NCI-H524 treated with DMSO at 0.1 percent for 48 hours (cell line): ENCODE data around the gene FLT4.
"Not testable (repeated sequence)": the region's sequence is repeated elsewhere in the genome, so short reads cannot be mapped to it uniquely, and the experiment has no call there.

ENCODE experiments used
- DNase-seq: peaks from one replicate; lab custom pipeline; 2025; lab: John Stamatoyannopoulos, UW

FLT4 gene

GRCh38 chr5:180649297-180650039 lies at the start of gene FLT4:
TSS of gene FLT4 (minus strand) at chr5:180649600. CDS start at chr5:180649545, 55 bp downstream.
- no peak for DNase-seq

GRCh38 chr5:180699042-180699441 lies 49.6 kb upstream of the FLT4 start:
- DNase-seq, result no peak

GRCh38 chr5:180696116-180696515 lies 46.7 kb upstream of the FLT4 start:
- DNase-seq, result no peak

- no peak for DNase-seq
Measured at GRCh38 chr5:180692429-180692828, 43.0 kb upstream of the FLT4 start.

GRCh38 chr5:180691046-180691445 lies 41.6 kb upstream of the FLT4 start:
- DNase-seq, result no peak

- DNase-seq, result no peak
Measured at GRCh38 chr5:180690562-180690961, 41.2 kb upstream of the FLT4 start.

GRCh38 chr5:180689775-180690174 lies 40.4 kb upstream of the FLT4 start:
- no peak for DNase-seq

- no peak for DNase-seq
Measured at GRCh38 chr5:180689071-180689694, 39.8 kb upstream of the FLT4 start.

- no peak for DNase-seq
Measured at GRCh38 chr5:180688330-180689070, 39.1 kb upstream of the FLT4 start.

- DNase-seq, result not testable (repeated sequence)
Measured at GRCh38 chr5:180686799-180687198, 37.4 kb upstream of the FLT4 start.

GRCh38 chr5:180684623-180685161 lies 35.3 kb upstream of the FLT4 start:
- no peak for DNase-seq

GRCh38 chr5:180683220-180683922 lies 34.0 kb upstream of the FLT4 start:
- no peak for DNase-seq

GRCh38 chr5:180682560-180682959 lies 33.2 kb upstream of the FLT4 start:
- no peak for DNase-seq

- DNase-seq, result not testable (repeated sequence)
Measured at GRCh38 chr5:180682008-180682407, 32.6 kb upstream of the FLT4 start.

GRCh38 chr5:180678319-180678718 lies 28.9 kb upstream of the FLT4 start:
- DNase-seq, result not testable (repeated sequence)

GRCh38 chr5:180675036-180675635 lies 25.7 kb upstream of the FLT4 start:
- DNase-seq, result no peak

GRCh38 chr5:180674090-180674475 lies 24.7 kb upstream of the FLT4 start:
- DNase-seq, result not testable (repeated sequence)

- no peak for DNase-seq
Measured at GRCh38 chr5:180673371-180674089, 24.1 kb upstream of the FLT4 start.

GRCh38 chr5:180671958-180672524 lies 22.6 kb upstream of the FLT4 start:
- DNase-seq, result not testable (repeated sequence)

- DNase-seq, result no peak
Measured at GRCh38 chr5:180670586-180671359, 21.4 kb upstream of the FLT4 start.
